Measurements from ENCODE around the gene TNFAIP2. TPM values are rescaled to one million over a fixed set of nuclear protein-coding genes. Genes with fewer than 3 reads are reported as not detected.
A peak's percentile ranks its signal among the peaks of the same experiment; 100 is the strongest.
"Not testable (repeated sequence)": the region's sequence is repeated elsewhere in the genome, so short reads cannot be mapped to it uniquely, and the experiment has no call there.

Gene TNFAIP2
- polyA plus RNA-seq, 2 donors, result 93.7 to 219 TPM

DNA sequence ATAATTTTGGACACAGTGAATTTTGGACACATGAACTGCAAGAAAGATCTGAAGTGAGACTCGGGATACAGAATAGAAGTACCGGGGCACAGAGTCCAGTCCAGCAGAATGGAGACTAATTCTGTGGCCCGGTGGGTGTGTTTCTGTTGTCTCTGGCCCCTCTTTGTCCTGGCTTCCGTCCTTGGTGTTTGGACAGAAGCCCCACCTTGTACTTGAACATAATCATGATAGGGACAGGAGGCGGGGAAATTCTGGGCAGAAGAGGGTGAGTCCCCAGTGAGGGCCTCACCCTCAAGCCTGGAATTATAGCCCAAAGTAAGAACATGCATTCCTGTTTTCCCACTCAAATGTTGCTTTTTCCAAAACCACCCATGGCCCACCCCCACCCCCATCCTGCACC, 39.9 kb downstream of the TNFAIP2 start:
- Histone ChIP-seq H3K36me3 (ENCODE audit: control insufficient read depth in 2 of 2, insufficient read depth in 2 of 2, low read length in 1 of 2) (no peaks in the 10 kb centered on the region), H3K27ac (ENCODE audit: low read depth in 2 of 2, low read length in 1 of 2) (no peak overlapping the region), H3K9me3 (ENCODE audit: control insufficient read depth in 2 of 2, insufficient read depth in 1 of 2, low read depth in 1 of 2, low read length in 1 of 2) (no peaks in the 10 kb centered on the region), H3K27me3 (ENCODE audit: control insufficient read depth in 1 of 2, insufficient read depth in 2 of 2, low read length in 2 of 2) (no peaks in the 10 kb centered on the region), H3K4me1 (ENCODE audit: control insufficient read depth in 2 of 2, insufficient read depth in 2 of 2, low read length in 1 of 2) (peaks cover 0 to 3% of the 10 kb centered on the region in 2 donors), H3K4me3 (ENCODE audit: low read depth in 1 of 2, low read length in 2 of 2) (no peak overlapping the region)
- 84 to 87% methylated on average over 5 of the region's 5 CpGs for WGBS, 2 donors

GRCh38 chr14:103164006-103164405, 40.7 kb downstream of the TNFAIP2 start:
- H3K36me3 ChIP-seq (ENCODE audit: control insufficient read depth in 2 of 2, insufficient read depth in 2 of 2, low read length in 1 of 2), result no peaks in the 10 kb centered on the region
- H3K27ac ChIP-seq (ENCODE audit: low read depth in 2 of 2, low read length in 1 of 2), result no peak overlapping the region

GRCh38 chr14:103164779-103165178, 41.5 kb downstream of the TNFAIP2 start:
- Histone ChIP-seq H3K27me3 (ENCODE audit: control insufficient read depth in 1 of 2, insufficient read depth in 2 of 2, low read length in 2 of 2) (no peaks in the 10 kb centered on the region), H3K9me3 (ENCODE audit: control insufficient read depth in 2 of 2, insufficient read depth in 1 of 2, low read depth in 1 of 2, low read length in 1 of 2) (no peaks in the 10 kb centered on the region), H3K36me3 (ENCODE audit: control insufficient read depth in 2 of 2, insufficient read depth in 2 of 2, low read length in 1 of 2) (no peaks in the 10 kb centered on the region), H3K27ac (ENCODE audit: low read depth in 2 of 2, low read length in 1 of 2) (no peak overlapping the region), H3K4me1 (ENCODE audit: control insufficient read depth in 2 of 2, insufficient read depth in 2 of 2, low read length in 1 of 2) (peaks cover 0 to 3% of the 10 kb centered on the region in 2 donors), H3K4me3 (ENCODE audit: low read depth in 1 of 2, low read length in 2 of 2) (no peak overlapping the region)
- WGBS, 2 donors, result 54 to 61% methylated on average over 9 of the region's 9 CpGs

More at GRCh38 chr14:103164006-103164405, 40.7 kb downstream of the TNFAIP2 start:
- H3K27me3 ChIP-seq (ENCODE audit: control insufficient read depth in 1 of 2, insufficient read depth in 2 of 2, low read length in 2 of 2), result no peaks in the 10 kb centered on the region
- peaks cover 0 to 3% of the 10 kb centered on the region in 2 donors for H3K4me1 ChIP-seq (ENCODE audit: control insufficient read depth in 2 of 2, insufficient read depth in 2 of 2, low read length in 1 of 2)
- H3K9me3 ChIP-seq (ENCODE audit: control insufficient read depth in 2 of 2, insufficient read depth in 1 of 2, low read depth in 1 of 2, low read length in 1 of 2), result no peaks in the 10 kb centered on the region
- no peak overlapping the region for H3K4me3 ChIP-seq (ENCODE audit: low read depth in 1 of 2, low read length in 2 of 2)
- 59 to 70% methylated on average over 10 of the region's 10 CpGs for WGBS, 2 donors

GRCh38 chr14:103165323-103165722, 42.1 kb downstream of the TNFAIP2 start:
- no peaks in the 10 kb centered on the region for H3K27me3 ChIP-seq (ENCODE audit: control insufficient read depth in 1 of 2, insufficient read depth in 2 of 2, low read length in 2 of 2)
- peaks cover 0 to 5% of the 10 kb centered on the region in 2 donors for H3K4me1 ChIP-seq (ENCODE audit: control insufficient read depth in 2 of 2, insufficient read depth in 2 of 2, low read length in 1 of 2)
- H3K4me3 ChIP-seq (ENCODE audit: low read depth in 1 of 2, low read length in 2 of 2), result no peak overlapping the region
- no peaks in the 10 kb centered on the region for H3K9me3 ChIP-seq (ENCODE audit: control insufficient read depth in 2 of 2, insufficient read depth in 1 of 2, low read depth in 1 of 2, low read length in 1 of 2)
- no peak overlapping the region for H3K27ac ChIP-seq (ENCODE audit: low read depth in 2 of 2, low read length in 1 of 2)
- no peaks in the 10 kb centered on the region for H3K36me3 ChIP-seq (ENCODE audit: control insufficient read depth in 2 of 2, insufficient read depth in 2 of 2, low read length in 1 of 2)
- 88 to 92% methylated on average over 6 of the region's 6 CpGs for WGBS, 2 donors

DNA sequence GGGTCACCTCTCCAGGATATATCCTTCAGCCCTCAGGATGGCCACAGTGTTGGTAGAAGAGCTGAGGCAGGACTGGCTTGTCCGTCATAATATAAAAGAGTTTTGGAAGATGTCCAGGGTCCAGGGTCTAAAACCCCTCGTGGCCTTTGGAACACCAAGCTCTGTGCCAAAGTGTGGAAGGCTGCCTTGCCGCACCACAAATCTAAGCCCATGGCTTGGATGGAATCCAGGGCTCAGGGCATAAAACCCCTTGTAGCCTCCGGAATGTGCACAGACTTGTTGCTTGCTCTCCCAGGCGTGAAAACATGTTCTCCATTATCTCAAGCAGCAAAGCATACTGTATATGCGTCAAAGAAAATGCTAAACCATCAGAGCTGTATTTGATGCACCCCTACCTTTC, 46.7 kb downstream of the TNFAIP2 start:
- H3K9me3 ChIP-seq (ENCODE audit: control insufficient read depth in 2 of 2, insufficient read depth in 1 of 2, low read depth in 1 of 2, low read length in 1 of 2), result no peaks in the 10 kb centered on the region
- no peak overlapping the region for H3K27ac ChIP-seq (ENCODE audit: low read depth in 2 of 2, low read length in 1 of 2)
- no peaks in the 10 kb centered on the region for H3K27me3 ChIP-seq (ENCODE audit: control insufficient read depth in 1 of 2, insufficient read depth in 2 of 2, low read length in 2 of 2)
- peaks cover 0 to 7% of the 10 kb centered on the region in 2 donors for H3K4me1 ChIP-seq (ENCODE audit: control insufficient read depth in 2 of 2, insufficient read depth in 2 of 2, low read length in 1 of 2)
- 59 to 69% methylated on average over 6 of the region's 6 CpGs for WGBS, 2 donors
- no peak overlapping the region for H3K4me3 ChIP-seq (ENCODE audit: low read depth in 1 of 2, low read length in 2 of 2)
- no peaks in the 10 kb centered on the region for H3K36me3 ChIP-seq (ENCODE audit: control insufficient read depth in 2 of 2, insufficient read depth in 2 of 2, low read length in 1 of 2)

- H3K27ac ChIP-seq (ENCODE audit: low read depth in 2 of 2, low read length in 1 of 2); H3K27me3 ChIP-seq (ENCODE audit: control insufficient read depth in 1 of 2, insufficient read depth in 2 of 2, low read length in 2 of 2); H3K4me1 ChIP-seq (ENCODE audit: control insufficient read depth in 2 of 2, insufficient read depth in 2 of 2, low read length in 1 of 2); H3K4me3 ChIP-seq (ENCODE audit: low read depth in 1 of 2, low read length in 2 of 2); H3K36me3 ChIP-seq (ENCODE audit: control insufficient read depth in 2 of 2, insufficient read depth in 2 of 2, low read length in 1 of 2); H3K9me3 ChIP-seq (ENCODE audit: control insufficient read depth in 2 of 2, insufficient read depth in 1 of 2, low read depth in 1 of 2, low read length in 1 of 2): not testable (repeated sequence)
- 75 to 77% methylated on average over 2 of the region's 2 CpGs for WGBS, 2 donors
These were observed 47.9 kb downstream of the TNFAIP2 start for GRCh38 chr14:103171206-103171605.

DNA sequence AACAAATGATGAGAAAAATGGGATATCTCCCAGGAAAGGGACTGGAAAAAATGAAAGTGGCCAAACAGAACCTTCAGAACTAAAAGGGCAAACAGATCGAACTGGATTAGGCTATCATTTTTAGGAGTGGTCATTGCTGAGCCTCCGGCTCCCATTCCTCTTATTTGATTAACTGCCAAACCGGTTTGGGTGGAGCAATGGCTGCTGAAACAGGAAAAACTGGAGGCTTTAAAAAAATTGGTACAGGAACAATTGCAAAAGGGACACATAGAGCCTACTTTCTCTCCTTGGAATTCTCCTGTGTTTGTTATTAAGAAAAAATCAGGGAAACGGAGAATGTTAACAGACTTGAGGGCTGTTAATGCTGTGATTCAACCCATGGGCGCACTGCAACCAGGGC, 49.7 kb downstream of the TNFAIP2 start:
- Histone ChIP-seq H3K36me3 (ENCODE audit: control insufficient read depth in 2 of 2, insufficient read depth in 2 of 2, low read length in 1 of 2) (no peaks in the 10 kb centered on the region), H3K27ac (ENCODE audit: low read depth in 2 of 2, low read length in 1 of 2) (peak overlapping the region in 1 of 2 donors; percentile 49), H3K4me1 (ENCODE audit: control insufficient read depth in 2 of 2, insufficient read depth in 2 of 2, low read length in 1 of 2) (peaks cover 0 to 10% of the 10 kb centered on the region in 2 donors), H3K27me3 (ENCODE audit: control insufficient read depth in 1 of 2, insufficient read depth in 2 of 2, low read length in 2 of 2) (no peaks in the 10 kb centered on the region), H3K9me3 (ENCODE audit: control insufficient read depth in 2 of 2, insufficient read depth in 1 of 2, low read depth in 1 of 2, low read length in 1 of 2) (no peaks in the 10 kb centered on the region), H3K4me3 (ENCODE audit: low read depth in 1 of 2, low read length in 2 of 2) (no peak overlapping the region)
- WGBS, 2 donors, result 46 to 64% methylated on average over 5 of the region's 5 CpGs

DNA sequence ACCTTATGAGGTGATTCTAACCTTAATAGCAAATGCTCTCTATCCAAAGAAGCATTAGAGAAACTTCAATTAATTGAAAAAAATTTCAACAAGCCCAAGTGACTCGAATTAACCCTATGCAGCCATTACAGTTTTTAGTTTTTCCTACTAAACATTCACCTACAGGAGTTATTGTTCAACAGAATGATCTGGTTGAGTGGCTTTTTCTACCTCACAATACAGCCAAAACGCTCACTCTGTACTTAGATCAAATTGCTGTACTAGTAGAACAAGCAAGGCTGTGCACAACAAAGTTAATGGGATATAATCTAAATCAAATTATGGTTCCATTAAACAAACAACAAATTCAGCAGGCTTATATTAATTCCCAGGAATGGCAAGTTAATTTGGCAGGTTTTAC, 50.6 kb downstream of the TNFAIP2 start:
- not testable (repeated sequence) for H3K36me3 ChIP-seq (ENCODE audit: control insufficient read depth in 2 of 2, insufficient read depth in 2 of 2, low read length in 1 of 2); H3K27ac ChIP-seq (ENCODE audit: low read depth in 2 of 2, low read length in 1 of 2)
- WGBS, 2 donors, result 44 to 46% methylated on average over 2 of the region's 2 CpGs

GRCh38 chr14:103176176-103176575, 52.9 kb downstream of the TNFAIP2 start:
- not testable (repeated sequence) for H3K27me3 ChIP-seq (ENCODE audit: control insufficient read depth in 1 of 2, insufficient read depth in 2 of 2, low read length in 2 of 2); H3K9me3 ChIP-seq (ENCODE audit: control insufficient read depth in 2 of 2, insufficient read depth in 1 of 2, low read depth in 1 of 2, low read length in 1 of 2); H3K27ac ChIP-seq (ENCODE audit: low read depth in 2 of 2, low read length in 1 of 2); H3K36me3 ChIP-seq (ENCODE audit: control insufficient read depth in 2 of 2, insufficient read depth in 2 of 2, low read length in 1 of 2); H3K4me3 ChIP-seq (ENCODE audit: low read depth in 1 of 2, low read length in 2 of 2); H3K4me1 ChIP-seq (ENCODE audit: control insufficient read depth in 2 of 2, insufficient read depth in 2 of 2, low read length in 1 of 2)
- WGBS, 2 donors, result 57 to 67% methylated on average over 4 of the region's 4 CpGs

More for the DNA sequence above, 50.6 kb downstream of the TNFAIP2 start:
- H3K4me3 ChIP-seq (ENCODE audit: low read depth in 1 of 2, low read length in 2 of 2); H3K9me3 ChIP-seq (ENCODE audit: control insufficient read depth in 2 of 2, insufficient read depth in 1 of 2, low read depth in 1 of 2, low read length in 1 of 2); H3K27me3 ChIP-seq (ENCODE audit: control insufficient read depth in 1 of 2, insufficient read depth in 2 of 2, low read length in 2 of 2): not testable (repeated sequence)
- peaks cover 0 to 10% of the 10 kb centered on the region in 2 donors for H3K4me1 ChIP-seq (ENCODE audit: control insufficient read depth in 2 of 2, insufficient read depth in 2 of 2, low read length in 1 of 2)

GRCh38 chr14:103177376-103177775, 54.1 kb downstream of the TNFAIP2 start:
- Histone ChIP-seq H3K36me3 (ENCODE audit: control insufficient read depth in 2 of 2, insufficient read depth in 2 of 2, low read length in 1 of 2) (no peaks in the 10 kb centered on the region), H3K27me3 (ENCODE audit: control insufficient read depth in 1 of 2, insufficient read depth in 2 of 2, low read length in 2 of 2) (no peaks in the 10 kb centered on the region), H3K9me3 (ENCODE audit: control insufficient read depth in 2 of 2, insufficient read depth in 1 of 2, low read depth in 1 of 2, low read length in 1 of 2) (no peaks in the 10 kb centered on the region), H3K27ac (ENCODE audit: low read depth in 2 of 2, low read length in 1 of 2) (no peak overlapping the region), H3K4me1 (ENCODE audit: control insufficient read depth in 2 of 2, insufficient read depth in 2 of 2, low read length in 1 of 2) (peaks cover 0 to 4% of the 10 kb centered on the region in 2 donors), H3K4me3 (ENCODE audit: low read depth in 1 of 2, low read length in 2 of 2) (no peak overlapping the region)
- 54 to 64% methylated on average over 7 of the region's 7 CpGs for WGBS, 2 donors
